Kidney capillary endothelial cell (primary cell): ENCODE results near the gene RGPD8.

Source experiments
- DNase-seq: peaks from one replicate; pipeline ENCODE4 v3.0.0-alpha.2; 2018; ENCODE audit warnings: low spot score

RGPD8 gene

GRCh38 chr2:112332123-112332696 lies 101.2 kb downstream of the RGPD8 start:
- no peak for DNase-seq

GRCh38 chr2:112322919-112323318 lies 110.5 kb downstream of the RGPD8 start:
- no peak for DNase-seq

GRCh38 chr2:112321375-112322320 lies 111.8 kb downstream of the RGPD8 start:
- no peak for DNase-seq
